Stimulated activated CD4-positive, alpha-beta T cell treated with anti-CD3 and anti-CD28 coated beads, Interleukin-15, amount 100 ng/mL, for 24 hours (primary cell): ENCODE results near the gene PRDM4.

Source experiments
- DNase-seq: peaks from one replicate; pipeline ENCODE4 v3.0.0-alpha.2; 2020

Gene PRDM4

DNA sequence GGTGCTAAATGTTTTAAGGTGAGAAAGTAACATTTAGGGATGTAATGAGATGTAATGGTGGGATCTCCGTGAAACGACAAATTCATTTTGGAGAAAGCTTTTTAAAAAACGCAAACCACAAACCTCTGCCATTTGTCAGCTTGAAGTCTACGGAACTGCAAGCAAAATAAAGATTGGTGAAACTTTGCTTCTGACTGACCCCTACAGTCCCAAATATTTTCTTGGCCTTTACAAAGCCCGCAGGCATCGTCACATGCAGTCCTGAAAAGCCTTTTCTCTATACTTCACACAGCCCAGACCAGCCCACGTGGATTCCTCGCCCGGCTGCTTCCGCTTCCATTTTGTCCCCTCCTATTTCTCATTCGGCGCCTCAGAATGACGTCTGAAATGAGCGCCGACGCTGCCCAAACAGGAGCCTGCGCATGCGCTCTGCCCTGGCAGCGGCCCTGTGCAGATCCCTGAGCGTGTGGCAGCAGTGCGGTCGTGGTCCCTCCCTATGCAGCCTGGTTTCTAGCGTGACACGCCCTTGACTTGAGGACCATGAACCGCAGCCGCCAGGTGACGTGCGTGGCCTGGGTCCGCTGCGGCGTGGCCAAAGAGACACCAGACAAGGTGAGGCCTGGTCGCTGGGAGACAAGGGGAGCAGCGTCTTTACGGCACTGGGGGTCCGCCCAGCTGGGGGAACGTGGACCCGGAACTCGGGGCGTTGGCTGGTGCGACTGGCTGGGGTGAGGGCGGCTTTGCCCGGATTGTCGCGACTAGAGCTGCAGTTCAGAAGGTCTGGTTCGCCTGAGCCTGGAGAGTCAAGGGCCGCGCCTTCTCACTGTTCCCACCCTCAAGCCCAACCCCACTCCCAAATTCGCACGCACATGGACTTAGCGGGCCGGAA, 75.3 kb downstream of the PRDM4 start, which contains the start of gene PWP1:
Gene PWP1, plus strand, starts transcription at position 440 of the 889 bp plus-strand sequence. Its CDS starts 101 bp downstream, at position 541.
- peak; percentile 95 for DNase-seq

DNA sequence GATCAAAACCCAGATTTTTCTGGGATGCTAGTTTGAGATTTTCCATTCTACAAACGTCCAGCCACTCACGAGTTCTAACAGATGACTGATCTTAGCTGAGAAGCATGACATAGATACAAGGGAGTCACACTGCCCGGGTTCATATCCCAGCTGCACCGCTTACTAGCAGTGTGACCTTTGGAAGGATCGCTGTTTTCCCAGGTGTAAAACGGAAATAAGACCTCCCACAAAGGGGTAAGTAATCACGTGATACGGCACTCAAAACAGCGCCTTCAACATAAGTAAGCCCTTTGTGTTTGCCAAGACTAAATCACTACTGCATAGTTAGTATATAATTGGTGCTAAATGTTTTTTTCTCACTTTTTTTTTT, 76.0 kb downstream of the PRDM4 start:
- DNase-seq = peak; percentile 42

DNA sequence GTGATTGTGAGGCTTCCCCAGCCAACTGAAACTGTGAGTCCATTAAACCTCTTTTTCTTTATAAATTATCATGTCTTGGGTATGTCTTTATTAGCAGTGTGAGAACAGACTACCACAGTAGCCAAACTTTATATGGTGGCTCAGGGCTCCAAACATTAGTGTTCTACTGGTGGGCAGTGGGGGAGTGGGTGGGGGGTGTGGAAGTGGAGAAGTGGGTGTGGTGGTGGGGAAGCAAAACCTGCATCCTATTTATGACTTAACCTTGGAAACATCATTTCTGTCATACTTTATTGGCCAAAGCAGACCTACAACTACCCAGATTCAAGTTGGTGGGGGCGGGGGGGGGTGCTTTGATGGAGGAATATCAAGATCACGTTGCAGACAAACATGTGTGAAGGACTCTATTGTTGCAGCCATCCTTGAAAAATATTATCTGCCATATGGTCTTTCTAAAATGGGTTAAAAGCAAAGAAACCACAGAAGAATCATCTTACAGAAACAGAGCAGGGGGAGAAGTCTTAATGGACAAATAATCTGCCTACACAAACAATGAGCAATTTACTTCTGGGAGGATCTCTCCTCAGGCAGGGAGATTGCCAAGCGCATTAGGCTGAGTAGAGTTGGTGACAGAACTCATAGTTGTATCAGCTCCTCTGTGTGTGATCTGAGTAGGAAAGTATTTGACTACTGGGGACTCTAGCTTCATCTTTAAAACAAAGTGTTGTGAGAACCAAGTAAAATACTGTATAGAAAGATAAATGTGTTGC, 76.7 kb downstream of the PRDM4 start:
- DNase-seq = no peak
